Thyroid gland (tissue), 4 donors: Measurements from ENCODE around the gene AGPAT2. TPM values are rescaled to one million over a fixed set of nuclear protein-coding genes. Genes with fewer than 3 reads are reported as not detected.
"Not testable (repeated sequence)": the region's sequence is repeated elsewhere in the genome, so short reads cannot be mapped to it uniquely, and the experiment has no call there.

Experiments used
- DNase-seq, 2 donors: peaks; one replicate each; pipeline ENCODE4 v3.0.0-alpha.2; 2019
- H3K27ac ChIP-seq, 3 donors: fragments of 200-600 bp; sonication (generic); 1 replicate in 2 of 3; 2 replicates in 1 of 3; pipeline ENCODE4 v1.5.1; 2016 to 2019; ENCODE audit warnings: mild to moderate bottlenecking in 1 of 3, moderate library complexity in 1 of 3
- H3K27me3 ChIP-seq: fragments of 200-600 bp; sonication (generic); one replicate; pipeline ENCODE4 v1.5.1; 2019
- H3K36me3 ChIP-seq, 2 donors: fragments of 200-600 bp; sonication (generic); one replicate each; pipeline ENCODE4 v1.5.1; 2016 to 2019
- H3K4me1 ChIP-seq, 2 donors: fragments of 200-600 bp; sonication (generic); one replicate each; pipeline ENCODE4 v1.5.1; 2017 to 2019
- H3K4me3 ChIP-seq, 3 donors: fragments of 200-600 bp; sonication (generic); replicated peaks in 1 of 3; 1 replicate in 2 of 3; 2 replicates in 1 of 3; pipeline ENCODE4 v1.5.1; 2016; ENCODE audit warnings: mild to moderate bottlenecking in 1 of 3
- H3K9me3 ChIP-seq: fragments of 200-600 bp; sonication (generic); one replicate; pipeline ENCODE4 v1.5.1; 2017
- POLR2A ChIP-seq, 2 donors: fragments of 450-650 bp; IDR thresholded peaks; one replicate each; pipeline ENCODE4 v1.6.1; 2017; ENCODE audit warnings: antibody characterized with exemption in 2 of 2, mild to moderate bottlenecking in 2 of 2, moderate library complexity in 1 of 2
- WGBS, 2 donors: methylation state at CpG; one replicate each; pipeline ENCODE4 v1.1.5; 2017; 5-methylcytosine and 5-hydroxymethylcytosine counted together
- intact Hi-C: fragments of 100-400 bp; cut with DNase I; formaldehyde crosslinking; loops from one replicate; pipeline ENCODE4 v1.15.1; 2023
- total RNA-seq, 4 donors: library from RNA; depleted of rRNA; stranded (reverse); fragments of >200 nt; gene quantifications; one replicate each; pipeline ENCODE4 v1.2.3, GENCODE V29; 2016
- TF ChIP-seq, protein P1 (sequence below), 6 experiments: fragments of 200-600 bp in 3 of 6; fragments of 450-650 bp in 3 of 6; sonication (generic) in 3 of 6; IDR thresholded peaks; one replicate each; pipeline ENCODE4 v1.5.1; 2016 to 2019; ENCODE audit warnings: antibody characterized with exemption in 6 of 6, mild to moderate bottlenecking in 2 of 6, inconsistent platforms in 1 of 6, moderate library complexity in 1 of 6

The AGPAT2 gene
- total RNA-seq, 4 donors from 2014 or later: 58.6 to 78.7 (median 72.0) TPM

DNA sequence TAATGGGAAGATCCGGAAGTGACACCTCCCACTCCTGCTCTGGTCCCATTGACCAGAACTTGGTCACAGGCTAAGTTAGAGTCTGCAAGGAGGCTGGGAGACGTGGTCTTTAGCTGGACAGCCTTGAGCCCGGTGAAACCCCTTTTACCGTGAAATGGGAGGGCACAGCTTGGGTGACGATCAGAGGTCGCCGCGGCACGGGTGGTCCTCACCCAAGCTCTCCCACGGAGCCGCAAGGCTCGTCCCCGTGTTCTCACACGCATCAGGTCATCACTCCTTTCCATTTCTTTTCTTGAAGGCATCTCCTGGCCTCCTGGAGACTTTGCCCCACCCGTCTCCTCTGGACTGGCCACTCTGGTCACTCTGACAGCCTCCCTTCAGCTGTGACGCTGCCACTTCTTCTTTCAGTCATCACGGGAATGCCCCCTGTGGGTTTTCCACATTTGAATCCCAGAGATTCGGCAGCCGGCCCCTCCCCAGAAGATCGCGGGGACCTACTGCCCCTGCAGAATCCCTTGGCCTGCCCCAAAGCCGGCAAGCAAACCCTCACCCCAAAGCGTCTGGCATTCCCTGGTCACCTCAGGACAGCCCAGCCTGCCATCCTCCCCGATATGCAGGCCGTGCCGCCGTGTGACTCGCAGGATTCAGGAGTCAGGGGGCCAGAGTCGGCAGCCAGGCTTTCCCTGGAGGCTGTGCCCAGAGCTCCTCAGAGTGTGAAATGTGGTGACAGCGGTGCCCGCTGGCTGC is 43.5 kb downstream of the AGPAT2 start:
- 76 to 80% methylated on average over 22 of the region's 31 CpGs for WGBS, 2 donors
- no peak for DNase-seq
- H3K27me3 ChIP-seq: no peaks in the 10 kb centered on the region
- intact Hi-C loops: no loop called here
- no peaks in the 10 kb centered on the region for H3K9me3 ChIP-seq
- H3K36me3 ChIP-seq: no peaks in the 10 kb centered on the region
- peak overlapping the region in 1 of 3 donors; percentile 12 for H3K4me3 ChIP-seq
- H3K4me1 ChIP-seq: peaks cover 11 to 12% of the 10 kb centered on the region in 2 donors
- TF ChIP-seq POLR2A (IDR thresholded peaks at IDR 0.05): no peak
- TF ChIP-seq, protein P1, sequence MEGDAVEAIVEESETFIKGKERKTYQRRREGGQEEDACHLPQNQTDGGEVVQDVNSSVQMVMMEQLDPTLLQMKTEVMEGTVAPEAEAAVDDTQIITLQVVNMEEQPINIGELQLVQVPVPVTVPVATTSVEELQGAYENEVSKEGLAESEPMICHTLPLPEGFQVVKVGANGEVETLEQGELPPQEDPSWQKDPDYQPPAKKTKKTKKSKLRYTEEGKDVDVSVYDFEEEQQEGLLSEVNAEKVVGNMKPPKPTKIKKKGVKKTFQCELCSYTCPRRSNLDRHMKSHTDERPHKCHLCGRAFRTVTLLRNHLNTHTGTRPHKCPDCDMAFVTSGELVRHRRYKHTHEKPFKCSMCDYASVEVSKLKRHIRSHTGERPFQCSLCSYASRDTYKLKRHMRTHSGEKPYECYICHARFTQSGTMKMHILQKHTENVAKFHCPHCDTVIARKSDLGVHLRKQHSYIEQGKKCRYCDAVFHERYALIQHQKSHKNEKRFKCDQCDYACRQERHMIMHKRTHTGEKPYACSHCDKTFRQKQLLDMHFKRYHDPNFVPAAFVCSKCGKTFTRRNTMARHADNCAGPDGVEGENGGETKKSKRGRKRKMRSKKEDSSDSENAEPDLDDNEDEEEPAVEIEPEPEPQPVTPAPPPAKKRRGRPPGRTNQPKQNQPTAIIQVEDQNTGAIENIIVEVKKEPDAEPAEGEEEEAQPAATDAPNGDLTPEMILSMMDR (IDR thresholded peaks at IDR 0.05): no peak
- H3K27ac ChIP-seq: peak overlapping the region in 2 of 3 donors; percentile 20 to 21

DNA sequence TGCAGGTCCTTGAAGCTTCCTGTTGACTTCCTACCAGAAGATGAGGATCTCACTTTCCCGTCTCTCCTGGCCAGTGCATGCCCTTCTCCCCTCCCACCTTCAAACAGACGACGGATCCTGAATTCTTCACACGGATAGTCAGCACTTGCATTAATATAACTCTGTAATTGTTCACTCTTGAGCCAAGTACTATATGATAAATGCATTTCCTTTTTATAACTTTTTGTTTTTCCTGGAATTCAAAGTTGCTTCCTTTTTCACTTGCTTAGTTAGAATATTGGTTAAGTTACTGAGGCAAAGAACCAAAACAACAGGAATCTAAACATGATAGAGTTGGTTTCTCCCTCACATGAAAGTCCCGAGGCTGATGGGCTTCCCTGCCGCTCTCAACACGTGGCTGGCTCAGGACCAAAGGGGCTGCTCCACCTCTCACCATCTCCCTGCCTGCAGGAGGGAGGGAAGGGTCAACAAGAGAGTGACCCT is 44.8 kb downstream of the AGPAT2 start:
- Histone ChIP-seq H3K36me3 (no peaks in the 10 kb centered on the region), H3K4me1 (peaks cover 11 to 12% of the 10 kb centered on the region in 2 donors), H3K27ac (no peak overlapping the region), H3K27me3 (no peaks in the 10 kb centered on the region), H3K9me3 (no peaks in the 10 kb centered on the region), H3K4me3 (no peak overlapping the region)
- WGBS, 2 donors: 39 to 44% methylated on average over 7 of the region's 7 CpGs
- intact Hi-C loops: no loop called here
- no peak for DNase-seq
- no peak for TF ChIP-seq POLR2A (IDR thresholded peaks at IDR 0.05)
- TF ChIP-seq, protein P1 (IDR thresholded peaks at IDR 0.05): no peak

DNA sequence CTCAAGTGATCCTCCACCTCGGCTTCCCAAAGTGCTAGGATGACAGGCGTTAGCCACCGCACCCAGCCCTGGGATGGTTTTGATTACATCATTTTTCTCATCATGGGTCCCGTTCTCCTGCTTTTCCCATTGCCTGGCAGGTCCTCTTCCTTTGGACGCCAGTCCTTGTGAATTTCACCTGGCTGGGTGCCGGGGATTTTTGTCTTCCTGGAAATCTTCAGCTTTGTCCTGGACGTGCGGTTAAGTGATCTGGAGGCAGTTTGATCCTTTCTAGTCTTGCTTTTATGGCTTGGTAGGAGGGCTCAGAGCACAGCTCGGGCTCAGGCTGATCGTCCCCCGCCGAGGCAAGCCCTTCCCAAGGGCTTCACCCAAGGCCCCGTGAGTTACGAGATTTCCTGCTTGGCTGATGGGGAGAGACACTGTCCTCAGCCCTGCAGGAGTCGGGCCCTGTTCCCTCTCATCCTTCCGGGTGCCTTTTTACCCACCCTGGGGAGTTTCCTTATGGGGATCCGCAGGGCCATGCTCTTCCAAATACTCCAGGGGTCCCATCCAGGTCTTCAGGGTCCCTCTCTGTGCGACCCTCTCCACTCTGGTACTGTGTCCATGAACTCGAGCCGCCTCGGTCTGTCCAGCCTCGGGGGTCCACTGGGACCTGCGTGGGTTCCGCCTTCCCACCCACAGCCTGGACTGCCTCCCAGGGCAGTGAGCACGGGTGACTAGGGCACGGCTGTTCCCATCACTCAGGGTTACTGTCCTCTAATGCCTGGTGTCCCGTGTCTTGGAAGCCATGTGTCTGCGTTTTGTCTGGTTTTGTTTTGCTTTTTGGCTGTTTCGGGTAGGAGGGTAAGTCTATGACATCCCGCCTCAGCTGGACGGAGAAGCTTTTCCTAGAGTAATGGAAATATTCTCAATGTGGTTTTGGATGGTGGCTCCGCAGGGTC is 46.8 kb downstream of the AGPAT2 start:
- TF ChIP-seq, protein P1 (IDR thresholded peaks at IDR 0.05): no peak
- no peak for TF ChIP-seq POLR2A (IDR thresholded peaks at IDR 0.05)
- Histone ChIP-seq H3K4me3 (no peak overlapping the region), H3K36me3 (no peaks in the 10 kb centered on the region), H3K9me3 (no peaks in the 10 kb centered on the region), H3K27me3 (no peaks in the 10 kb centered on the region), H3K27ac (peak overlapping the region in 1 of 3 donors; percentile 41), H3K4me1 (peaks cover 11 to 12% of the 10 kb centered on the region in 2 donors)
- DNase-seq: no peak
- intact Hi-C loops: no loop called here
- 70 to 80% methylated on average over 18 to 32 of the region's 32 CpGs for WGBS, 2 donors

DNA sequence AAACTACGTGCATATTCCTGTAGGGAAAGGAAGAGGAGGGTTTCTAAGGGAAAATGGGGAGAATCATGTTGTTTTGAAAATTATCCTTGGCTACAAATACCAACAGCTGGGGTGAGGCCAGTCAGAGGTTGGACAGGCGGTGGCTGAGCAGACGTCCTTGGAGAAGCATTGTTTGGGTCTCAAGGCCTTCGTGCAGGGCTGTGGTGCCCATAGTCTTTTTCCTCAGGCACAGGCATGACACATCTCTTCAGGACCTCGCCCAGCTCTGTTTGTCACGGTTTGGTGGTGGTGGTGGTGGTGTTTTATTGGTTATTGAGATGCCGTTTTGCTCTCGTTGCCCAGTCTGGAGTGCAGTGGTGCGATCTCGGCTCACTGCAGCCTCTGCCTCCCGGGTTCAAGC is 52.4 kb downstream of the AGPAT2 start:
- WGBS, 2 donors: 86 to 90% methylated on average over 10 to 11 of the region's 11 CpGs
- no peak for DNase-seq
- peaks cover 6 to 7% of the 10 kb centered on the region in 2 donors for H3K4me1 ChIP-seq
- TF ChIP-seq POLR2A (IDR thresholded peaks at IDR 0.05): no peak
- TF ChIP-seq, protein P1 (IDR thresholded peaks at IDR 0.05): no peak
- no peaks in the 10 kb centered on the region for H3K9me3 ChIP-seq
- intact Hi-C loops: no loop called here
- H3K27me3 ChIP-seq: no peaks in the 10 kb centered on the region
- no peak overlapping the region for H3K27ac ChIP-seq
- no peak overlapping the region for H3K4me3 ChIP-seq
- no peaks in the 10 kb centered on the region for H3K36me3 ChIP-seq

DNA sequence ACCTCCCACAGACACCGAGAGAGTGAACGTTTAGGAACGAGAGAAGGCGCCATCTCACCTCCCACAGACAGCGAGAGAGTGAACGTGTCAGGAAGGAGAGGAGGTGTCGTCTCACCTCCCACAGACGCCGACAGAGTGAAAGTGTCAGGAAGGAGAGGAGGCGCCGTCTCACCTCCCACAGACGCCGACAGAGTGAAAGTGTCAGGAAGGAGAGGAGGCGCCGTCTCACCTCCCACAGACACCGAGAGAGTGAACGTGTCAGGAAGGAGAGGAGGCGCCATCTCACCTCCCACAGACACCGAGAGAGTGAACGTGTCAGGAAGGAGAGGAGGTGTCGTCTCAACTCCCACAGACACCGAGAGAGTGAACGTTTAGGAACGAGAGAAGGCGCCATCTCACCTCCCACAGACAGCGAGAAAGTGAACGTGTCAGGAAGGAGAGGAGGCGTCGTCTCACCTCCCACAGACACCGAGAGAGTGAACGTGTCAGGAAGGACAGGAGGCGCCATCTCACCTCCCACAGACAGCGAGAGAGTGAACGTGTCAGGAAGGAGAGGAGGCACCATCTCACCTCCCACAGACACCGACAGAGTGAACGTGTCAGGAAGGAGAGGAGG is 54.7 kb downstream of the AGPAT2 start:
- intact Hi-C loops, H3K9me3 ChIP-seq, H3K27ac ChIP-seq, H3K27me3 ChIP-seq, H3K4me3 ChIP-seq, H3K36me3 ChIP-seq, DNase-seq: not testable (repeated sequence)
- H3K4me1 ChIP-seq: peaks cover 6 to 10% of the 10 kb centered on the region in 2 donors
- 78 to 83% methylated on average over 36 of the region's 36 CpGs for WGBS, 2 donors

DNA sequence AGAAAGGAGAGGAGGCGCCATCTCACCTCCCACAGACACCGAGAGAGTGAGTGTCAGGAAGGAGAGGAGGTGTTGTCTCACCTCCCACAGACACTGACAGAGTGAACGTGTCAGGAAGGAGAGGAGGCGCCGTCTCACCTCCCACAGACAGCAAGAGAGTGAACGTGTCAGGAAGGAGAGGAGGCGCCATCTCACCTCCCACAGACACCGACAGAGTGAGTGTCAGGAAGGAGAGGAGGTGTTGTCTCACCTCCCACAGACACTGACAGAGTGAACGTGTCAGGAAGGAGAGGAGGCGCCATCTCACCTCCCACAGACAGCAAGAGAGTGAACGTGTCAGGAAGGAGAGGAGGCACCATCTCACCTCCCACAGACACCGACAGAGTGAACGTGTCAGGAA is 55.2 kb downstream of the AGPAT2 start:
- DNase-seq, H3K36me3 ChIP-seq, H3K27me3 ChIP-seq, H3K4me3 ChIP-seq, H3K27ac ChIP-seq, H3K9me3 ChIP-seq, intact Hi-C loops: not testable (repeated sequence)
- H3K4me1 ChIP-seq: peaks cover 6 to 10% of the 10 kb centered on the region in 2 donors
- WGBS, 2 donors: 46 to 65% methylated on average over 12 to 13 of the region's 13 CpGs
